GM12891 (cell line): ENCODE data around the gene NKX2-3.

Source experiments
- POLR2A ChIP-seq: IDR thresholded peaks from 2 replicates; pipeline ENCODE4 v1.6.1; 2011; ENCODE audit warnings: low read depth, low read length, control low read depth
- POLR2AphosphoS5 ChIP-seq: IDR thresholded peaks from 2 replicates; pipeline ENCODE4 v1.6.1; 2011; ENCODE audit warnings: low read depth, low read length, control low read depth
- SPI1 ChIP-seq: IDR thresholded peaks from 2 replicates; pipeline ENCODE4 v1.6.1; 2011; ENCODE audit warnings: low read depth, low read length, control low read depth
- TAF1 ChIP-seq: IDR thresholded peaks from 2 replicates; pipeline ENCODE4 v1.6.1; 2011; ENCODE audit warnings: low read depth, low read length, control low read depth

DNA sequence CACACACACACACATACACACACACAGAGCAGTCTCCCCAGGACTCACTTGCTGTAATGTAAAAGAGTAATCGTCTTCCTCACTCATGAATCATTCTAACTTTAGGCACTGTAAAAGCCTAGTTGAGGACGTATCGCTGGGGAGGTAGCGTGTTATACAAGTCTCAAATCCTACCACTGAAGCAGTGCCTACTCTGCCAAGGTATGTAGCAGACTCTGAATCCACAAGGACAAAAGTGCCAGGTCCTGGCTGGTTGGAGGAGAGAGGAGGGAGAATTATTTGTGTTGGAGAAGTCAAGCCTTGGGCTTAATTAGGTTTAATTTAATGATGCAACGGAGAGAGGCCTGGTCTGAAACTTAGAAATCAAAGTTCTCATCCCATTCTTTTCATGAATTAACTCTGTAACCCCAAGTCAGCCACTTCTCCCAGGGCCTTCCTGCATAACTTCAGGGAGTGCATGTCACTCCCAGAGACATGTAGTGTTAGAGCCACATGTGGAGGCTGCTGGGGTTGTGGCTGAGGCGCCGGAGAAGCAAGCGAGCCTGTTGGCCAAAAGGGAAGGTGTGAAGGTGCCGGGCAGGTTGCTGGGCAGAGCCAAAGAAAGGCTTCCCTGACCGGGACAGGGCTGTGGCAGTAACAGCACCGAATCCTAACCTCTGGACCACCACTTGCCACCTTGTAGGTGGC lies 36.7 kb downstream of the NKX2-3 start:
- TF ChIP-seq POLR2A (no peak), POLR2AphosphoS5 (no peak), TAF1 (no peak), SPI1 (no peak)
